GM12872 (cell line): ENCODE data around the gene NDUFS6.

Experiments
- TF ChIP-seq, protein P1 (sequence below): IDR thresholded peaks from 3 replicates; pipeline ENCODE4 v1.5.1; 2011; ENCODE audit warnings: low read depth, mild to moderate bottlenecking, low read length, moderate library complexity; ENCODE audit not compliant: insufficient read depth

Gene NDUFS6

DNA sequence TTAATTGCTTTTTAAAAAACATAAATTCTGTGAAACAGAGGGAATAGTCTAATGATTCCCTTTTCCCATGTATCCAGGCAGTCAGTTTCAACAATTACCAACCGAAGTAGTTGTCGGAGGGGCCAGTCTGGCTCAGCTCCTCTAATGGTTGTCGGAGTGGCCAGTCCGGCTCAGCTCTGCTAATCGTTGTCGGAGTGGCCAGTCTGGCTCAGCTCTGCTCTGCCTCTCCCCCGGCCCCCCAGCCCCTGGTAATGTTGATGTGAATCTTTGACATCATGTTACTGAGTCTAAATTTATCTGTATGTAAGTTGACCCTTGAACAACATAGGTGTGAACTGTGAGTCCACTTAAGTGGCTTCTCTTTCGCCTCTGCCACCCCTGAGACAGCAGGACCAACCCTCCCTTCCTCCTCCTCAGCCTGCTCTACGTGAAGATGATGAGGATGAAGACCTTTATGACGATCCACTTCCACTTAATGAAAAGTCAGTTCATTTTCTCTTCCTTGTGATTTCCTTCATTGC lies 9.4 kb downstream of the NDUFS6 start:
- TF ChIP-seq, protein P1, sequence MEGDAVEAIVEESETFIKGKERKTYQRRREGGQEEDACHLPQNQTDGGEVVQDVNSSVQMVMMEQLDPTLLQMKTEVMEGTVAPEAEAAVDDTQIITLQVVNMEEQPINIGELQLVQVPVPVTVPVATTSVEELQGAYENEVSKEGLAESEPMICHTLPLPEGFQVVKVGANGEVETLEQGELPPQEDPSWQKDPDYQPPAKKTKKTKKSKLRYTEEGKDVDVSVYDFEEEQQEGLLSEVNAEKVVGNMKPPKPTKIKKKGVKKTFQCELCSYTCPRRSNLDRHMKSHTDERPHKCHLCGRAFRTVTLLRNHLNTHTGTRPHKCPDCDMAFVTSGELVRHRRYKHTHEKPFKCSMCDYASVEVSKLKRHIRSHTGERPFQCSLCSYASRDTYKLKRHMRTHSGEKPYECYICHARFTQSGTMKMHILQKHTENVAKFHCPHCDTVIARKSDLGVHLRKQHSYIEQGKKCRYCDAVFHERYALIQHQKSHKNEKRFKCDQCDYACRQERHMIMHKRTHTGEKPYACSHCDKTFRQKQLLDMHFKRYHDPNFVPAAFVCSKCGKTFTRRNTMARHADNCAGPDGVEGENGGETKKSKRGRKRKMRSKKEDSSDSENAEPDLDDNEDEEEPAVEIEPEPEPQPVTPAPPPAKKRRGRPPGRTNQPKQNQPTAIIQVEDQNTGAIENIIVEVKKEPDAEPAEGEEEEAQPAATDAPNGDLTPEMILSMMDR = no peak

DNA sequence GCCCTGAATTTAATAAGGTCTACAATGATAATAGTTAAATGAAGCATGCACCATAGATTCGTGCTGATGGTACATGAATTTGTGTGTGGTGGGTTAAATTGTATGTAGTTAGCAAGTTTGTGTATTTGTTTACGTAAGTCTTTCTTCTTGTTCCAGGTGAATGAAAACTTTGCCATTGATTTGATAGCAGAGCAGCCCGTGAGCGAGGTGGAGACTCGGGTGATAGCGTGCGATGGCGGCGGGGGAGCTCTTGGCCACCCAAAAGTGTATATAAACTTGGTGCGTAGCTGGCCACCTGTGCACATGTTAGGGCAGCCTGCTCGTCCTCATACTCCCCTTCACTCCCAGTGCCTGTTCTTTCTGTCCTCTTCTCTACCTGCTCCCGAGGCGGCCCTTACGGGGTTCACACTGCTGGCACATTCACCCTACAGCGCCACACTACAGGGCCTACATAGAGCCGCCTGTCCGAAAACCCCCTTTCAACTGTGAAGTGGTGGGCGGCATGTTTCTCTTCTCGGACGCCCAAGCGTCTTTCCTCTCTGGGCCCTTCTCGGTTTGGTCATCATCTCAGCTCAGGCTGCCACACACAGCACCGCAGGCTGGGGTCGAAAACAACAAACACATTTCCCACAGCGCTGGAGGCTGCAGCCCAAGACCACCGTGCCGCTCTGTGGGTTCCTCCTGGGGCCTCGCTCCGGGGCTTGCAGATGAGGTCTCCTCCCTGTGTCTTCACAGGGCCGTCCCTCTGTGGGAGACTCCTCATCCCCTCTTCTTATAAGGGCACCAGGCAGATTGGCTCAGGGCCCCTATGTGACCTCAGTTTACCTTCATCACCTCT lies 13.2 kb downstream of the NDUFS6 start:
- TF ChIP-seq, protein P1 = no peak

DNA sequence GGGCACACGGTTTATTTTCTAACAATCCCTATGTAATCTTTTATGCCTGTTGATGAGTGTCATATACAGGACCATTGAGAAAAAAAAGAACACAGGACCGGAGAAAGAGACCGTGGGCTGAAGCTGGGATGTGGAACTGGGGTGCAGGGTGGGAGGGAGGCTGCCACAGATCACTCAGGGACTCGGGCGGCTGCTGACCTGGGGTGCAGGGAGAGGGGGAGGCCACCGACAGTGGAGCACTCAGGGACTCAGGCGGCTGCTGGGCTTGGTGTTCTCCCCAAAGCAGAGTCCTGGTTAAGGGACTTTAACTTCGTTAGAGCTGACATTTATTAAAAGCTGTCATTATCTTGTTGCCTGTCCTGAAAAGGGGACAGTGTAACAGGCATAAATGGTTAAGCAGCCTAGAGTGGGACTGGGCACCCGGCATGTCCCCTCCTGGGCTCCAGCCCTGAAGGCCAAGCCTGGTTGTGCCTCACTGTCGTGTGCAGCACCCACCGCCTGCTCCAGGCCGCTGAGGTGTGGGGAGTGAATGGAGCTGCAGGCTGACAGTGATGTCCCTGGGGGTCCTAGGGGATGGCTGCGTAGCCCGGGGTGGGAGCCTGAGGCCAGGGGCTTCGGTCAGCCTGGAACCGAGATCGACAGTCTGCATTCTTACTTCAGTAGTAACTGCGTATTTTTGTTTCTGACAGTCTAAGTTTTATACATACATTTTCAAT lies 14.0 kb downstream of the NDUFS6 start:
- TF ChIP-seq, protein P1 = no peak

DNA sequence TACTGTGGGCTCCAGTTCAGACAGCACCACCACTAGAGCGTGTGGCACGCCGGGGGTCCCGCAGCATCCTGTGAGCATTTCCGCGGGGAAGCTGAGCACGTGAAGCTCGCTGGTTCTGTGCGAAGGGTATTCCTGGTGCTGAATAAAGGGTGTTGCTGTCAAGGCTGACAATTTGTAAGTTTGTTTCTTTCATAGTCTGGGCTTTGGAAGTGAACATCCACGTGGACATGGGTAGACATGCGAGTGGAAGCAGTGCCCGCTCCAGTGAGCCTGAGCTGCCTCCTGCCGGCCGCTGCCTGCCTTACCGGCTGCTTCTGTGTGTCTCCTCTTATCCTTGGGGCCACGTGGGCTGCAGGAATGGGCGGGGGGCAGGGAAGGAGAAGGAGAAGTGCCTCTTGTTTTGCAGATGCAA lies 14.7 kb downstream of the NDUFS6 start:
- TF ChIP-seq, protein P1 = no peak

DNA sequence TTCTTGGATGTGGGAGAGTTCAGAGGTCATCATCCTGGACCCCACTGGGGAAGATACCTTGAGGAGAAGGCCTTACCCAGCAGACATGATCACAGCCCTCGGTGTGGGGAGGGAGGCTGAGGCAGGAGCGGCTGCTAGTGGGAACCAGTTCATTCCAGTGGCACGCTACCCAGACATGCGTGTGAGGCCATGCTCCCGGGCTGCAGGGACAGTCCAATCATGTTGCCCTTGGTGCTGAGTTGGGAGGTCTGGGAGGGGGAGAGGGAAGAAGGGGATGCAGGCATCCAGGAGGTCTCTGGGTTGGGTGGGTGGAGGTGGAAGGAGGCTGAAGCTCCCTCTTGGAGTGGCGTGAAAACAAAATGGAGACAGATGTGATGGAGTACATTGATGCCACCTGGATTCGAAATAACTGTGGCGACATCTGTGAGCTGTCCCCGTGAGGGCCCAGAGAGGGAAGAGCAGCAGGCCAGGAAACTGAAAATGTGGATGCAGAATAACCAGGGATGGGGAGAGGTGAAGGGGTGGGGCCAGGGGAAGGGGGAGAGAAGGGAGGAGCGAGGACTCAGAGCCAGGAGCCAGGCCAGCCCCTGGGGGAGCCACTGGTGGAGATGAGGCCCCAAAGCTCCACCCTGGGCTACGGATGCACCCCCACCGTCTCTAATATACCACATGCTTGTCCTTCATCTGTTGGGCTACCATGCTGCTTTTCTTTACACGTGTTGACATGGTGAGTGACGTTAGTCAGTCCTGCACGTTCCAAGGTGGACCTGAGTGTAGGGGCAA lies 16.2 kb downstream of the NDUFS6 start:
- TF ChIP-seq, protein P1 = no peak

DNA sequence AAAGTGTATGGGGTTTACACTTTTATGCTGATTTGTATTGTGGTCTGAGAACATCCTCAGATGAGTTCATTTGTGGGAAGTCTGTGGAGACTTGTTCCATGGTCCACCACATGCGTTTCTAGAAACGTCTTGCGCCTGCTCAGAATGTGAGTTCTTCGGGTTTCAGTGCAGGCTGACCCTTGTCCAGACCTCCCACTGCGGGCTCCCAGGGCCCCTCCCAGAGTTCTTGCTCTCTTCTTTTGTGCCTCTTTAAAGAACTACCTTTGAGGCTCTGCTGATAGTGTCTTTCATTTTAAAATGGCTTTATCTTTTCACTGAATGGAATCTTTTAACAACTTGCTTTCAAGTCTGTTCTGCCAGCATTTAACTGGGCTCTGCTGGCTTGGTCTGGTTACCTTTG lies 17.6 kb downstream of the NDUFS6 start:
- TF ChIP-seq, protein P1 = no peak

DNA sequence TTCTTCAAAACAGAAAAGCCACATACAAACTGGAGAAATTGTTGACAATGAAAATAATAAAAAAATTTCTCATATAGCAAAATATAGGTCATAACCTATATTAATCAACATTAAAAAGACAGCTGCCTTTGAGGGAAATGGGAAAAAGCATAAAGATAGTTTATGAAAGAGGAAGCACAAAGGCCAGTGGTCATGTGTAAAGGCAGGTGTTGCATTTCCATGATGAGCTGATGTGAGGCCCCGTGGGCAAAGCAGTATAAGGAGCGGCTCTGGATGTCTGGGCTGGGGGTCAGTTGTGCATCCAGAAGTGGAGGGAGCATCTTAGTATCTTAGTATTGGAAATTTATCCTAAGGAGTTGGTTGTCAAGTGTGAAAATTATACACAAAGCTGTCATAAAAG lies 18.3 kb downstream of the NDUFS6 start:
- TF ChIP-seq, protein P1 = no peak
